Effector memory CD4-positive, alpha-beta T cell (primary cell): Measurements from ENCODE around the gene KIAA1958.

Source experiments
- DNase-seq, 3 donors: peaks; one replicate each; pipeline ENCODE4 v3.0.0-alpha.2; 2020
- H3K27ac ChIP-seq: 2 replicates; pipeline ENCODE4 v1.7.0; 2013; ENCODE audit warnings: mild to moderate bottlenecking, low read length, moderate library complexity; ENCODE audit not compliant: insufficient read depth, poor library complexity, severe bottlenecking
- H3K27me3 ChIP-seq: replicated peaks from 2 replicates; pipeline ENCODE4 v1.7.0; 2013; ENCODE audit warnings: mild to moderate bottlenecking, low read length; ENCODE audit not compliant: insufficient read depth, control insufficient read depth, poor library complexity, severe bottlenecking
- H3K36me3 ChIP-seq: 2 replicates; pipeline ENCODE4 v1.7.0; 2013; ENCODE audit warnings: mild to moderate bottlenecking, low read length, moderate library complexity; ENCODE audit not compliant: control insufficient read depth, insufficient read depth
- H3K4me1 ChIP-seq: 2 replicates; pipeline ENCODE4 v1.7.0; 2013; ENCODE audit warnings: low read length, mild to moderate bottlenecking; ENCODE audit not compliant: control insufficient read depth, insufficient read depth, poor library complexity, severe bottlenecking
- H3K4me3 ChIP-seq: 2 replicates; pipeline ENCODE4 v1.7.0; 2013; ENCODE audit warnings: low read length, low read depth, mild to moderate bottlenecking; ENCODE audit not compliant: insufficient read depth, poor library complexity, severe bottlenecking
- H3K9me3 ChIP-seq: 2 replicates; pipeline ENCODE4 v1.7.0; 2013; ENCODE audit warnings: mild to moderate bottlenecking, low read length, moderate library complexity; ENCODE audit not compliant: control insufficient read depth

Gene KIAA1958

DNA sequence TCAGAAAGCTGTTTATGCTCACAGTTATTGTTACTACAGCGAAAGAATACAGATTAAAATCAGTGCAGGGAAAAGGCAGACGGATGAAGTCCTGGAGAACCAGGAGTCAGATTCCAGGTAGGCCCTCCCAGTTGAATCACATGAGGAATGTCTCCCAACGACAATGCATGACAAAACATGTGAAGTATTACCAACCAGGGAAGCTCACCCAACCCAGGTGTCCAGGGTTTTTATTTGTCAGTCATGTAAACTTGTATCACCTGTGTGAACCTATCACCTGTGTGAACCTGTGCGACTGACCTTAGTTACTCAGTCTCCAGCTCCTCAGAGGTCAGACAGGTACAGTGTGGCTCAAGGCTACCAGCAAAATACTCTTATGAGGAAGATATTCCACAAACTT is 63.9 kb downstream of the KIAA1958 start:
- DNase-seq, result no peak
- Histone ChIP-seq H3K4me1 (no peaks in the 10 kb centered on the region), H3K4me3 (no peak overlapping the region), H3K27me3 (no peaks in the 10 kb centered on the region), H3K27ac (no peak overlapping the region), H3K9me3 (no peaks in the 10 kb centered on the region), H3K36me3 (no peaks in the 10 kb centered on the region)

DNA sequence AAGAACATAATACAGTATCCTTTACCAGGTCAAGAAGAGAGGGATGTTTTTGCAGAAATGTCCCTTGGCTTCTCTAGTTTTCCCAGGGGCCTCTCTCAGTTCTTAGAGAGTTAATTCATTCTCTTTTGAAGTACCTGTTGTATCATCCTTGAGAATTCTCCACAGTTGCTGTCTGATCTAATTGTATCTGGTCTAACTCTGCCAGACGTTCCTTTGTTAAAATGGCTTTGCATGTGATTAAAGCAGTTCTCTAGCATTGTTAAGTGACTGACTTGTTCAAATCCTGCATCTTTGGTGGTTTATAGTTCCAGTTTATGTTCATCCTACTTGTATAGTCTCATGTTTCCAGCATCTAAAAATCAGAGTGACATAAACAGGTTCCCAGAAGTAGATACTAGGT is 65.0 kb downstream of the KIAA1958 start:
- Histone ChIP-seq H3K9me3 (no peaks in the 10 kb centered on the region), H3K27ac (no peak overlapping the region), H3K4me3 (no peak overlapping the region), H3K4me1 (no peaks in the 10 kb centered on the region), H3K36me3 (no peaks in the 10 kb centered on the region), H3K27me3 (no peaks in the 10 kb centered on the region)
- DNase-seq, result no peak

DNA sequence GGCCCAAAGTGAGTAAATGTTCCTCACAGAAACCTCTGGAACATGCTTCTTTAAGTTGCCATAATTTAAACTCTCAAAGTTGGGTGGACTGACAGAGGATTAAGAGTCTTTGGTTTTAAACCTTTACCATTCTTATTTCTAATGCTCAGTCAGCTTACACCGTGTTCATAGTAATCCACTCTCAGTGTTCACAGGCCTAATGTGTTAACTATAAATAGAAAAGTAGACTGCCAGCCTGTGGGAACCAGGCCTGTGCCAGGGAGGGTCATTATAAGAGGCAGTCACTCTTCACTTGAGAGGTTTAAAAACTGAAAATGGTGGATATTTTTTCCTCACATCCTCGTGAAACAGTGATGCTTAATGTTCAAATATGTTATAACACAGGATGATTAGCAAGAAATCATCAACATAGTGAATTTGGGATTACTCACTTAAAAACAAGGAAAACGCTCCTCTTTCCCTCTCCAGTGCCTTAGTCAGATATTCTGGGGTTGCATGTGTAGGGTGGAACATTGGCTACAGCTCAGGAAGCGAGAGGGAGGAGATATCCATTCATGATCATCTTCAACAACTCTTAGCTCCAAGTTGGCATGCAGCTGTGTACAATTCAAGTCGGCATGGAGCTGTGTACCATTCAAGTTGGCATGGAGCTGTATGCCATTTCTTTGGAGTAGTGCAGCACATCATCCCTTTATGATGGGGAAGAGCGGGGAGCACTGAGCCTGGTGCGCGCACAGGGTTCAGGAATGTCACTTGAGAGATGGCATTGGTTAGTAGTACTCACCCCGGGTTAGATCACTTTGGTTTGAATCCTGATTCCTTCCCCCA is 65.8 kb downstream of the KIAA1958 start:
- Histone ChIP-seq H3K27me3 (no peaks in the 10 kb centered on the region), H3K4me3 (no peak overlapping the region), H3K36me3 (no peaks in the 10 kb centered on the region), H3K9me3 (no peaks in the 10 kb centered on the region), H3K4me1 (no peaks in the 10 kb centered on the region), H3K27ac (no peak overlapping the region)
- DNase-seq, result no peak

DNA sequence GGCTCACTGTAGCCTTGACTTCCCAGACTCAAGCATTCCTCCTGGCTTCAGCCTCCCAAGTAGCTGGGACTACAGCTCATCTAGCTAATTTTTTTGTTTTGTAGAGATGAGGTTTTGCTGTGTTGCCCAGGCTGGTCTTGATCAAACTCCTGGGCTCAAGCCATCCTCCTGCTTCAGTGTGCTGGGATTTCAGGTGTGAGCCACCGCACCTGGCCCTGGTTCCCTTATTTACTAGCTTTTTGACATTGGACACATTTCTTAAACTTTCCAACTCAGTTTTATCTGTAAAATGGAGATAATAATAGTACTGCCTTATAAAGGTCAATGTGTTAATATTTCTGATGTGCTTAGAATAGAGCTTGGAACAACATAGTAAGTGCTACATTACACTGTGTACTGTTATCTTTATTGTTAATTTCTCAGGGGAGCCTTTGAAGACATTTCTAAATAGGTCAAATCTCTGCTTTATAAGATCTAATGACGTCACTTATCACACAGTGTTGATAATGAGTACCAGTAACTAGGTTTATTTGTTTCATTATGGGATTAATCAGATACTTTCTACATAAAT is 66.7 kb downstream of the KIAA1958 start:
- Histone ChIP-seq H3K4me1 (no peaks in the 10 kb centered on the region), H3K27me3 (no peaks in the 10 kb centered on the region), H3K36me3 (no peaks in the 10 kb centered on the region), H3K9me3 (no peaks in the 10 kb centered on the region), H3K27ac (no peak overlapping the region), H3K4me3 (no peak overlapping the region)
- DNase-seq, result no peak

DNA sequence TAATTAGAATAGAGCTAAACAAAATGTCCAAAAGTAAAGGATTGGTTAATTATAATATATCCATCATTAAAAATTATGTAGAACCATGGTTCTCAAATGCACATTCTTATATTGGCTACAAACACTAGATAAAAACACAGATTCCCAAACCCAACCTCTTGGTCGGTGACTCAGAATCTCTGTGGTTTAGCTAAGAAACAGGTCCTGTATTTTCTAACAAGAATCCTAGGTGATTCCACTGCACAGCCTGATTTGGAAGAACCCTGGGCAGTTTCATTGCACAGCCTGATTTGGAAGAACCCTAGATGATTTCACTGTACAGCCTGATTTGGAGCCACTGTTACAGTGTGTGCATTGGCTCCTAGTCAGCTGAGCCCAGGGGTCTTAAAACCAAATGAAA is 67.9 kb downstream of the KIAA1958 start:
- Histone ChIP-seq H3K27me3 (no peaks in the 10 kb centered on the region), H3K36me3 (no peaks in the 10 kb centered on the region), H3K4me3 (no peak overlapping the region), H3K4me1 (no peaks in the 10 kb centered on the region), H3K9me3 (no peaks in the 10 kb centered on the region), H3K27ac (no peak overlapping the region)
- DNase-seq, result no peak

DNA sequence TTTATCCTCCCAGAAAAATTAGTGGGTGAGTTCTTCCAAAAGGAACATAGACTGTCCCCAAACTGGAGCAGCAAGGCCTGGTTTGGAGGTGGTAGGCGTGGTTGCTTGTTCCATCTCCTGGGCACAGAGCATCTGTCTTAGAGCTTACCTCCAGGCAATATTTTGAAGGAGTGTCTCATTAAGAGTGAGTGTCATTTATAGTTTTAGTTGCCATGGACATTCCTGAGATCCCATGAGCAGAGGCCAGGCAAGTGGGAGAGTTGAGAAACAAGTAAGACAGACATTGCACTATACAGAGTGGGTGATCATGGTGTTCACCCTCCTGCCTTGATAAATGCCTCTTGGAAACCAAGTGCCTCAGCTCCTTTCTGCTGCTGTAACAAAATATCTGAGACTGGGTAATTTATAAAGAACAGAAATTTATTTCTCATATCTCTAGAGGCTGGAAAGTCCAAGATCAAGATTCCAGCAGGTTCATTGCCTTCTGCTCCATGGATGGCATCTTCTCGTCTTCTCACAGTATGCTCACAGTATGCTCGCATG is 68.5 kb downstream of the KIAA1958 start:
- H3K27me3 ChIP-seq, result no peaks in the 10 kb centered on the region

DNA sequence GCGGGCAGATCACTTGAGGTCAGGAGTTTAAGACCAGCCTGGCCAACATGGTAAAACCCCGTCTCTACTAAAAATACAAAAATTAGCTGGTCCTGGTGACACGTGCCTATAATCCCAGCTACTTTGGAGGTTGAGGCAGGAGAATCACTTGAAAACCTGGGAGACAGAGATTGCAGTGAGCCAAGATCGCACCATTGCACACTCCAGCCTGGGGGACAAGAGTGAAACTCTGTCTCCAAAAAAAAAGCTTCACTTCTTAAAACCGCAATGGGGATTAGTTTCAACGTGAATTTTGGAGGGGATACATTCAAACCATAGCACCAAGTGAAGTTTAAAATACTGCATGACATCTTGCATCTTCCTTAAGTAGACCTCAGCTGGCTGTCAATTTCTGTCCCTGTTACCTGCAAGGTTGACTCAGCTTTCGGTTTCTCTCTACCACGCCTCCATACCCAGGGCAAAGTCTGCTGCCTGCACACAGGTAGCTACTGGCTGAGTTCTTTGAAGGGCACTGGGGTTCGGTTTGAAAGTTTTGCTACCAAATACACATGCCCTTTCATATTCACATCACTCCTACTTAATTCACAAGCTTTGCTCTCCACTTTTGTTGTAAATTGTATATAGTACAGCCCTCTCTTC is 69.3 kb downstream of the KIAA1958 start:
- no peaks in the 10 kb centered on the region for H3K9me3 ChIP-seq
- no peak overlapping the region for H3K4me3 ChIP-seq
- H3K27me3 ChIP-seq, result no peaks in the 10 kb centered on the region
- H3K36me3 ChIP-seq, result no peaks in the 10 kb centered on the region
- no peak overlapping the region for H3K27ac ChIP-seq
- H3K4me1 ChIP-seq, result no peaks in the 10 kb centered on the region
- no peak for DNase-seq

More for the DNA sequence above, 68.5 kb downstream of the KIAA1958 start:
- H3K27ac ChIP-seq, result no peak overlapping the region
- H3K36me3 ChIP-seq, result no peaks in the 10 kb centered on the region
- no peak for DNase-seq
- no peaks in the 10 kb centered on the region for H3K9me3 ChIP-seq
- H3K4me1 ChIP-seq, result no peaks in the 10 kb centered on the region
- H3K4me3 ChIP-seq, result no peak overlapping the region

DNA sequence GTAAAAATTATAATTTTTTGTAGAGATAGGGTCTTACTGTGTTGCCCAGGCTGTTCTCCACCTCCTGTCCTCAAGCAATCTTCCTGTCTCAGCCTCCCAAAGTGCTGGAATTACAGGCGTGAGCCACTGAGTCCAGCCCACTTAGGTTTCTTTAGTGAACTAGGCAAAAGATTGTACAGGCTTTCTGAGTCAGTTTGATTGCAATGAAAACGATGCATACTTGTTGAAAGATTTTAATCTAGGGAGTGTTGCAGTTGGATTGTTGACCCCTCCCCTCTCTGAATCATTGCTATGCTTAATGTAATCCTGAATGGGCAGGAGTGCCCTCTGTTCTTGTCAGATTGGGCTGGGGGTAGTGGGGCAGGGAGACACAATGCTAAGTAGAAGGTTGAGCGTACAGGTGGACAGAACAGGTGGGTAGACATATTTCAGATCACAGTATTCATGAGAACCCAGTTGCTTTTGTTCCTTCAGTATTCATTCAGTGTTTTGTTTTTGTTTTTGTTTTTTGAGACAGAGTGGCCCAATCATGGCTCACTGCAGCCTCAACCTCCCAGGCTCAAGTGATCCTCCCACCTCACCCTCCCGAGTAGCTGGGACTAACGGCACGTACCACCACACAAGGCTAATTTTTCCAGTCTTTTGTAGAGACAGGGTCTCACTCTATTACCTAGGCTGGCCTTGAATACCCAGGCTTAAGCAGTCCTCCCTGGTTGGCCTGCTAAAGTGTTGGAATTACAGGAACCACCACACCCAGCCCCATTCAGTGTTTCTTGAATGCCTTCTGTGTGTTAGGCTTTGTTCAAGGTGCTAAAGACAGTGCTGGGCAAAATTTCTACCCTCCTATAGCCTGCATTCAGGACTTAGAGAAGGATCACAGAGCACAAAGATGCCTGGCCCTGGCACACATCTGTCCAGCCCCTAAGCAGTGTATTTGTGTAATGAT is 70.1 kb downstream of the KIAA1958 start:
- Histone ChIP-seq H3K9me3 (no peaks in the 10 kb centered on the region), H3K27me3 (no peaks in the 10 kb centered on the region), H3K36me3 (no peaks in the 10 kb centered on the region), H3K4me3 (no peak overlapping the region), H3K4me1 (no peaks in the 10 kb centered on the region), H3K27ac (no peak overlapping the region)
- DNase-seq, result no peak

DNA sequence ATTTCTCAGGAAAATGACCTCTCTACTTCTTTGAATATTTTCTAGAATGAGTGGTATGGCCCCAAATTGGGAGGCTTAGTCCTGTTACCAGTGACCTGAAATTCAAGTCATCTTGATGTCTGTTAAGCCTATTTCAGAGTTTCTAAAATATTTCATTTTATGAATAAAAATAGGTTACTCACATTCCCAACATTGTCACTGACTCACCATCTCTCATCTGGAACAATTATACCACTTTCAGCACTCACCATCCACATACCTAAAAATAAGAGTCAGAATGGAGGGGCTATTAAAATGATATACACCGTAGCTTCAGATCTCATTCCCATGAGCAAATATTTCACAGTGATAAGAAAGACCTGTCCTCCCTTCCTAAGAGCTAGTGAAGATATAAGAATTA is 71.8 kb downstream of the KIAA1958 start:
- Histone ChIP-seq H3K27ac (no peak overlapping the region), H3K9me3 (no peaks in the 10 kb centered on the region), H3K27me3 (no peaks in the 10 kb centered on the region), H3K4me1 (no peaks in the 10 kb centered on the region), H3K36me3 (no peaks in the 10 kb centered on the region), H3K4me3 (no peak overlapping the region)
- no peak for DNase-seq
